HepG2 (cell line): ENCODE data around the gene CCNL1. TPM values are rescaled to one million over a fixed set of nuclear protein-coding genes. Genes with fewer than 3 reads are reported as not detected.
A peak's percentile ranks its signal among the peaks of the same experiment; 100 is the strongest.

ENCODE experiments used
- ATF3 ChIP-seq: sonication (generic); formaldehyde crosslinking; IDR thresholded peaks from 2 replicates; pipeline ENCODE4 v1.4.0; 2020; ENCODE audit warnings: missing genetic modification reagents
- BATF2 ChIP-seq: sonication (generic); formaldehyde crosslinking; IDR thresholded peaks from 2 replicates; pipeline ENCODE4 v1.8.0; 2022; ENCODE audit warnings: mild to moderate bottlenecking, missing genetic modification reagents, moderate library complexity
- CBX1 ChIP-seq: IDR thresholded peaks from one replicate; pipeline ENCODE4 v1.6.1; 2016; ENCODE audit warnings: antibody characterized with exemption, low read depth
- CREB3 ChIP-seq: sonication (generic); formaldehyde crosslinking; IDR thresholded peaks from 2 replicates; pipeline ENCODE4 v1.5.0; 2020; ENCODE audit warnings: missing genetic modification reagents
- GLMP ChIP-seq: sonication (generic); formaldehyde crosslinking; IDR thresholded peaks from 2 replicates; pipeline ENCODE4 v1.9.0; 2021; ENCODE audit warnings: missing genetic modification reagents, mild to moderate bottlenecking, borderline replicate concordance
- HNRNPL ChIP-seq: fragments of 200-400 bp; formaldehyde crosslinking; IDR thresholded peaks from 2 replicates; pipeline ENCODE4 v1.6.1; 2017; ENCODE audit warnings: mild to moderate bottlenecking, low read depth, low read length
- MAX ChIP-seq: IDR thresholded peaks from 2 replicates; pipeline ENCODE4 v1.6.1; 2012; ENCODE audit warnings: inconsistent platforms
- MED8 ChIP-seq: sonication (generic); formaldehyde crosslinking; IDR thresholded peaks from 2 replicates; pipeline ENCODE4 v1.8.1; 2023; ENCODE audit warnings: mild to moderate bottlenecking, missing genetic modification reagents; ENCODE audit not compliant: insufficient replicate concordance
- NRL ChIP-seq: sonication (generic); formaldehyde crosslinking; IDR thresholded peaks from 2 replicates; pipeline ENCODE4 v1.5.0; 2020; ENCODE audit warnings: missing genetic modification reagents, mild to moderate bottlenecking, moderate library complexity, borderline replicate concordance
- RXRA ChIP-seq: sonication (generic); formaldehyde crosslinking; IDR thresholded peaks from 2 replicates; pipeline ENCODE4 v1.5.1; 2020; ENCODE audit warnings: missing genetic modification reagents
- TCF7L2 ChIP-seq: IDR thresholded peaks from 2 replicates; pipeline ENCODE4 v1.6.1; 2011; ENCODE audit warnings: mild to moderate bottlenecking, low read depth, low read length, moderate library complexity
- ZBTB7B ChIP-seq: sonication (generic); formaldehyde crosslinking; IDR thresholded peaks from 2 replicates; pipeline ENCODE4 v1.4.0; 2020; ENCODE audit warnings: missing genetic modification reagents
- ZKSCAN5 ChIP-seq: sonication (generic); formaldehyde crosslinking; IDR thresholded peaks from 2 replicates; pipeline ENCODE4 v1.5.1; 2020; ENCODE audit warnings: mild to moderate bottlenecking, missing genetic modification reagents
- ZNF17 ChIP-seq: sonication (generic); formaldehyde crosslinking; IDR thresholded peaks from 2 replicates; pipeline ENCODE4 v1.5.0; 2020; ENCODE audit warnings: mild to moderate bottlenecking, missing genetic modification reagents
- ZNF407 ChIP-seq: sonication (generic); formaldehyde crosslinking; IDR thresholded peaks from one replicate; pipeline ENCODE4 v1.5.1; 2020; ENCODE audit warnings: mild to moderate bottlenecking, missing genetic modification reagents; ENCODE audit errors: not compliant biosample characterization
- ZNF547 ChIP-seq: sonication (generic); formaldehyde crosslinking; IDR thresholded peaks from 2 replicates; pipeline ENCODE4 v1.5.1; 2020; ENCODE audit warnings: mild to moderate bottlenecking, missing genetic modification reagents
- polyA plus RNA-seq, 8 experiments: library from polyadenylated mRNA; depleted of rRNA in 3 of 8; stranded (reverse) in 7 of 8; unstranded in 1 of 8; fragments of >200 nt; fragmentation: Illumina TruSeq in 4 of 8; extraction: Trizol in 4 of 8; gene quantifications; 2 replicates each; pipeline versions ENCODE4 v1.2.1 to v1.2.3, GENCODE V29; 2011 to 2016; ENCODE audit warnings: low read depth in 4 of 8, missing spikeins in 1 of 8, mixed read lengths in 1 of 8; ENCODE audit not compliant: insufficient read depth in 1 of 8
- total RNA-seq, 5 experiments: library from RNA; depleted of rRNA; stranded (reverse); fragments of >200 nt; fragmentation: Illumina TruSeq; extraction: Trizol; gene quantifications; 2 replicates each; pipeline ENCODE4 v1.2.3, GENCODE V29; 2016; ENCODE audit warnings: low read depth in 1 of 5

CCNL1 gene
- total and polyA plus RNA-seq, 2 of the 13 experiments (the other 11 are each of a cell fraction or from before 2014, with no cell fraction given), result 151 to 303 TPM

GRCh38 chr3:157136647-157137387 lies 23.1 kb downstream of the CCNL1 start (continued):
- TF ChIP-seq CREB3 (peak; percentile 72; the same call in 1 of the 2 replicates), HNRNPL (no peak), ZNF547 (CRISPR knock-in tag) (no peak), GLMP (CRISPR knock-in tag) (no peak), MAX (no peak), NRL (CRISPR knock-in tag) (no peak), ZBTB7B (CRISPR knock-in tag) (peak; percentile 35; the same call in 1 of the 2 replicates), MED8 (CRISPR knock-in tag) (peak; percentile 31), BATF2 (no peak), ZKSCAN5 (no peak; the same call in 1 of the 2 replicates), ZNF17 (CRISPR knock-in tag) (no peak), ATF3 (CRISPR knock-in tag) (no peak), ZNF407 (CRISPR knock-in tag) (no peak), RXRA (CRISPR knock-in tag) (peak; percentile 86), CBX1 (no peak), TCF7L2 (no peak)
